Esophagus squamous epithelium (tissue), 4 donors: Measurements from ENCODE around the gene PI4K2B.

ENCODE experiments used
- POLR2A ChIP-seq, 4 donors: fragments of 450-650 bp; IDR thresholded peaks; one replicate each; pipeline ENCODE4 v1.6.1; 2017; ENCODE audit warnings: antibody characterized with exemption in 4 of 4, mild to moderate bottlenecking in 4 of 4, moderate library complexity in 3 of 4
- TF ChIP-seq, protein P1 (sequence below), 6 experiments: fragments of 450-650 bp in 4 of 6; fragments of 200-600 bp in 2 of 6; sonication (generic) in 2 of 6; IDR thresholded peaks; one replicate each; pipeline ENCODE4 v1.5.1; 2016 to 2019; ENCODE audit warnings: antibody characterized with exemption in 6 of 6, mild to moderate bottlenecking in 4 of 6, moderate library complexity in 4 of 6

DNA sequence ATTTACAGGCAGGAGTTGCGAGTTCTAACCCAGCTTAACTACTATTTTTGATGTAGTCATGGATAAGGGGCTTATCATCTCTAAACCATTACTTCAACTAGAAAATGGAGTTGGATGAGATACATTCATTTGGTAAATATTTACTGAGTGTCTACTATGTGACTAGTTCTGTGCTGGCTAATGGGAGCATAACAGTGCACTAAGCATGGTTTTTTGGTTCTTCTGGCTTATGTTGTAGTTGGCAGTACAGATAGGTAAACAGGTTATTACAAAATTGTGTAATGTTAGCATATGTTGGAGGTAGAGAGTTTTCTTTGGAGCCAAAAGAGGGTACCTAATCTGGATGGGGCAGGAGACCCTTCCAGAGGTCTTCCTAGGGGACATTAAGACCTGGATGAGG lies 25.8 kb upstream of the PI4K2B start:
- TF ChIP-seq, protein P1, sequence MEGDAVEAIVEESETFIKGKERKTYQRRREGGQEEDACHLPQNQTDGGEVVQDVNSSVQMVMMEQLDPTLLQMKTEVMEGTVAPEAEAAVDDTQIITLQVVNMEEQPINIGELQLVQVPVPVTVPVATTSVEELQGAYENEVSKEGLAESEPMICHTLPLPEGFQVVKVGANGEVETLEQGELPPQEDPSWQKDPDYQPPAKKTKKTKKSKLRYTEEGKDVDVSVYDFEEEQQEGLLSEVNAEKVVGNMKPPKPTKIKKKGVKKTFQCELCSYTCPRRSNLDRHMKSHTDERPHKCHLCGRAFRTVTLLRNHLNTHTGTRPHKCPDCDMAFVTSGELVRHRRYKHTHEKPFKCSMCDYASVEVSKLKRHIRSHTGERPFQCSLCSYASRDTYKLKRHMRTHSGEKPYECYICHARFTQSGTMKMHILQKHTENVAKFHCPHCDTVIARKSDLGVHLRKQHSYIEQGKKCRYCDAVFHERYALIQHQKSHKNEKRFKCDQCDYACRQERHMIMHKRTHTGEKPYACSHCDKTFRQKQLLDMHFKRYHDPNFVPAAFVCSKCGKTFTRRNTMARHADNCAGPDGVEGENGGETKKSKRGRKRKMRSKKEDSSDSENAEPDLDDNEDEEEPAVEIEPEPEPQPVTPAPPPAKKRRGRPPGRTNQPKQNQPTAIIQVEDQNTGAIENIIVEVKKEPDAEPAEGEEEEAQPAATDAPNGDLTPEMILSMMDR (IDR thresholded peaks at IDR 0.05): no peak
- no peak for TF ChIP-seq POLR2A (IDR thresholded peaks at IDR 0.05)
